HG02571 (cell line): ENCODE measurements around the gene HMOX2.

Experiments used
- ATAC-seq: cut with Tn5 transposase; IDR thresholded peaks from one replicate; pipeline ENCODE4 v1.9.1; 2021; ENCODE audit warnings: mild to moderate bottlenecking, moderate library complexity; ENCODE audit not compliant: unreplicated experiment

HMOX2 gene

DNA sequence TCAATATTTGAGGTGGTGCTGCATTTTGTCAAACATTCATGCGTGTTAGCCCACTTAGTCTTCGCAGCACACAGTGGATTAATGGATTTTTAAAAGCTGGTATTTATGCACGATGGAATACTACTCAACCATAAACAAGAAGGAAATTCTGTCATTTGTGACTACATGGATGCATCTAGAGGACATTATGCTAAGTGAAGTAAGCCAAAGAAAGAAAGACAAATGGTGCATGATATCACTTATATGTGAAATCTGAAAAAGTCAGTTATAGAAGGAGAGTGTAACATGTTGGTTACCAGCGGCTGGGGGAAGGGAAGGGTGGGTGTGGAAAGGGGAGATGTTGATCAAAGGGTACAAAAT lies 23.0 kb downstream of the HMOX2 start:
- no peak for ATAC-seq

GRCh38 chr16:4500272-4500671 lies 24.1 kb downstream of the HMOX2 start:
- ATAC-seq: no peak

DNA sequence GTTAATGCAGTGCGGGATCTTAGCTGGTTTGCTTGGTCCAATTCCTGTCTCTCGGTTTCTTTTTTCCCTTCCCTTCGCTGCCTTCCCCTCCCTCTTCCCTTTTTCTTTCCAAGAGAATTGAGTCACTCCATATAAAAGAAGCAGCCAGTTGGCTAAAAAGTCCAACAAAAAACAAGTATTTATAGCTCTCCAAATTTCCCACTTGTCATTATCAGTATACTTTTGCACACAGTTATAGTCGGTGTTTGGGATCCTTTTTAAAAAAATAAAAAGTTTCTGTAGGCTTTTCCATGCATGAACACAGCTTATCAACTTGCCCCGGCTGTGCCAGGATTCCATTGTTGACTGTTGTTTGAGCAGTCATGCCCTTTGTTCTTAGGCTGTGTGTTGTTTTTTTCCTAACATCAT lies 24.9 kb downstream of the HMOX2 start:
- ATAC-seq: no peak

- no peak for ATAC-seq
These were observed 29.4 kb downstream of the HMOX2 start for GRCh38 chr16:4505356-4506147.

- no peak for ATAC-seq
These were observed 30.3 kb downstream of the HMOX2 start for GRCh38 chr16:4506450-4506849.

DNA sequence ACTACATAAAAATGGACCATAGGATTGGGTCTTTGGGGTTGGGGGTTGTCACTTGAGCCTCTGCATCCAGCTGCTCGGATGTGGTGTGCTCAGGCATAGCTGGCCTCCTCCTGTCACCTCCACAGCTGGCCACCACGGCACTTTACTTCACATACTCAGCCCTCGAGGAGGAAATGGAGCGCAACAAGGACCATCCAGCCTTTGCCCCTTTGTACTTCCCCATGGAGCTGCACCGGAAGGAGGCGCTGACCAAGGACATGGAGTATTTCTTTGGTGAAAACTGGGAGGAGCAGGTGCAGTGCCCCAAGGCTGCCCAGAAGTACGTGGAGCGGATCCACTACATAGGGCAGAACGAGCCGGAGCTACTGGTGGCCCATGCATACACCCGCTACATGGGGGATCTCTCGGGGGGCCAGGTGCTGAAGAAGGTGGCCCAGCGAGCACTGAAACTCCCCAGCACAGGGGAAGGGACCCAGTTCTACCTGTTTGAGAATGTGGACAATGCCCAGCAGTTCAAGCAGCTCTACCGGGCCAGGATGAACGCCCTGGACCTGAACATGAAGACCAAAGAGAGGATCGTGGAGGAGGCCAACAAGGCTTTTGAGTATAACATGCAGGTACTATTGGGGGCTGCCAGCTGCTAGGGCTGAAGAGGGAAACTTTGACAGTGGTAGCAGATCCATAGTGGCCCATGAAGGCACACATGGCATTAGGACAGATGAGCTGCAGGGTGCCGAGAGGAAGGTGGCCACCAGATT lies 31.6 kb downstream of the HMOX2 start:
- ATAC-seq: no peak

GRCh38 chr16:4508806-4509205 lies 32.6 kb downstream of the HMOX2 start:
- no peak for ATAC-seq

- ATAC-seq: no peak
These were observed 33.2 kb downstream of the HMOX2 start for GRCh38 chr16:4509420-4509819.

- no peak for ATAC-seq
These were observed 33.9 kb downstream of the HMOX2 start for GRCh38 chr16:4510131-4510530.

- no peak for ATAC-seq
These were observed 34.7 kb downstream of the HMOX2 start for GRCh38 chr16:4510747-4511426.

DNA sequence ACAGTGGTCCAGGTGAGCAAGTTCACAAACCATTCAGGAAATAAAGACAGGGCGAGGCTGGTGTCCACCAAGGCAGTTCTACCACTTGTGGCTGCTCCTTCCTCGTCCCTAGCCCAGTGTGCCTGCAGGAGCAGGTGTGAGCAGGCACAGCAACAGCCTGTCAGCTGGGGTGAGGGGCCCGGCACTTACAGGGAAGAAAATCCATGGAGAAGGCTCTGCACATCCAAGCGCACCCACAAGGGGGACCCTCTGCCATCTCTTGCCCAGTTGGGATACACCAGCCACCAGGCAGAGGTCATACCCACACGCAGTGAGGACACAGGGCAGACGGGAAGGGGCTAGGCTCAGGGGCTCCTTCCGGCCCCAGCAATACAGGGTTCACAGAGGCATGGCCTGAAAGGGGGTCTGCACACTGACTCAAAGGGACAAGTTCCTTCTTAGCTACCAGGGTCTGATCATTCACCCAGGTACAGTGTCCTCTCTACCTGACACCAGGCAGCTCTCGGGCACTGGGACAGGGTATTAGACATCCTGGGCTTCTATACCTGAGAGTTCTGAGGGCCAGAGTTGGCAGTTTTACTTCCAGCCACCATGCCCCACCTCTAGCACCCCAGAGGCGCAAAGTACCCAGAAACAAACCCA lies 35.4 kb downstream of the HMOX2 start:
- ATAC-seq: no peak

- no peak for ATAC-seq
These were observed 36.3 kb downstream of the HMOX2 start for GRCh38 chr16:4512473-4512872.

DNA sequence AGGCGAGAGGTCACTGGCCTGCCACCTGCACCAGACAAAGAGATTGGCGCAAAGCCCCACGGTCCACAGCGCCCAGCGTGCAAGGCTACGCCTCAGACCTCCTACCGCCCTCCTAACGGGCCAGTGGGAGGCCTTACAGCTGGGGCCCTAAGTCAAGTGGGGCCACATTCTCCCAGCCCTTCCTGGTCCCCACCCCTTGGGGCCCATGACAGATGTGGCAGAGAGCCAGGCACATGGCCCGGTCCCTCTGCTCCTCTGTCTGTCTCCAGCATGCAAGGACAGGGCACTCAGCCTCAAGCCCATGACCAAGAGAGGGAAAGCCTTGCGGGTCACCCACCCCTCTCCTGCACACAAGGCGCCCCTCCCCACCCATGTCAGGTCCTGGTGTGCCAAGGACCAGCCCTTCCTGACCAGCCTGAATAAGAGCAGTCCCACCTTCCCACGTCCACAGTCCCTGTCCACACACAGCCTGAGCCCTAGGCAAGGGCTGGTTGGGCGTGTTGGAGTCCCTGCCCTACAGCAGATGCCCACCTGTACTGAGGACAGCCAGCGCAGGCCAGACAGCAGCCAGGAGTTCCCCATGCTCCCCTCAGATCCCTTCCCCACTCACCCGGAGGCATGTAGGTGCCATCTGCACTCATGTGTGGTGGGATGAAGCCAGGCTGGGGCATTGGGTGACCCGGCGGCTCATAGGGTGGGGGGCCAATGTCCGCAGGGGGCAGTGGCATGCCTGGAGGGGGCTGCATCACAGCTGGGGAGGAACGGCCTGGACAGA lies 37.1 kb downstream of the HMOX2 start:
- ATAC-seq: no peak

DNA sequence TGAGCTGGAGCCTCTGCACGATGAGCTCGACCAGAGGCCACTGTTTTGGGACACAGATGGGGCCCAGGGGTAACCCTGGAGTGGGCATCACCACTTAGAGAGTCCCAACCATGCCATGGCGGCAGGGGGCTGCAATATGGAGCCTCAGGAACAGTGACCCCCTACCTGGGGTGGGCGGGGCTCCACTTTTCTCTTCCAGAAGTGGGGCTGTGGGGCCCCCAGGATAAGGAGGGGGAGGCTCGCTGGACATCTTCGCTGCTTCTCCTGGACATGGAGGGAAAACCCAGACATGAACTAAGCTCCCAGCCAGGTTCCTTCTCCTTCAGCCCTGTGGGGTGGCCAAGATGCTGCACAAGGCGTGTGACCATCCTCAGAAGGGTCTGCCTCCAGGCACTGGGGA lies 37.7 kb downstream of the HMOX2 start:
- ATAC-seq: no peak

DNA sequence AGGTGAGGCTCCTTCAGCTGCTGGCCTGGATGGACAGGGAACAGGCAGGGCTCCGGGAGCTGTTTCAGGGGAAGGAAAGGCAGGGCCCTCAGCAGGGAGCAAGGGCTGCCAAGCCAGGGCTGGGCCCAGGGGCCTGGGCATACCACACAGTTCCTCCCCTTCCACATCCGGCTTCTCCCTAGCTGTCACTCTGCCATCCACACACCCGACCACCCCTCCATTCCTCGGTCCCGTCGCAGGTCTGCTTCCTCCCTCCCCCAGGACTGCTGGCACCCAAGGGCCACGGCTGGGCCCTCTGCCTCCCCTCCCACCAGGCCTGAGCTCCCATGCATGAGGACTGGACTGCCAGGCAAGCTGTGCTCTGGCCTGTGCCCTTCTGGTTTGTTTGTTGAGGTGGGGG lies 38.4 kb downstream of the HMOX2 start:
- ATAC-seq: no peak

GRCh38 chr16:4515611-4516233 lies 39.5 kb downstream of the HMOX2 start:
- no peak for ATAC-seq

DNA sequence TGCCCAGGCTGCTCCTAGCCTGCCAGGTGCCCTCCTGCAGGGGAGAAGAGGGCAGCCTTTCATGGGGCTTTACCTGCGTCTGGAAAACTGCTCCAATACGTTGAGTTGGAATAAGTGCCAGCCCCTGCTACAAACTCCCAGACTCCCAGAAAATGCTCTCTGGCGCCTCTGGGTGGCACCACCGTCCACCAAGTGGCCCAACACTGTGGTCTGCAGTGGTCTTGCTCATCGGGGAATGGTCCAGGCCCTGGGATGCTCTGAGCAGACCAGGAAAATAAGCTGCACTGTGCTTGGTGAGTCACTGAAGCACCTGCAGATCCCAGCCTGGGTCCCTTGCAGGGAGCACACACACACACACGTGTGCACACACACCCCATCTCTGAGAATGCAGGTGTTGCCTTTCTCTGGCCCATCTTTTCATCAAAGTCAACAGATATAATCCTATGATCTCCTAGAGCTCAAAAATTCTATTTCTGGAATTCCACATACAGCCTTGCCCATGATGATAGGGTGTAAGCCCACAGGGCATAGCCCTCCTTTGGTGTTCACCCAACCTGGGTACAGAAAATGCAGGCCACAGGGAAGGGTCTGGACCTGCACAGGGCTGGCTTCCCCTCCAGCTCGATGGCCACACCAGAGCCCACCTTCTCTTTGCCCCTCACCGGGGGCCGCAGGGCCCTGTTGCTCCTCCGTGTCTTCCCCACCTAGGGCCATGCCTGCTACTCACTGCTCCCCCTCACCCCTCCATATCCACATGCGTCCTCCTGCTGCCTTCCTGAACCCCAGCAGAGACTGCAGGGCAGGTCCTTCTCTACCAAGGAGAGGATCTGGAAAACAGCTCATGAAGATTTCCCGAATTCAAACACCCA lies 41.8 kb downstream of the HMOX2 start:
- no peak for ATAC-seq

- ATAC-seq: no peak
These were observed 43.3 kb downstream of the HMOX2 start for GRCh38 chr16:4519274-4520058.
